Stimulated activated CD4-positive, alpha-beta T cell treated with anti-CD3 and anti-CD28 coated beads, TNF-alpha, amount 100 ng/mL, for 24 hours (primary cell): ENCODE measurements around the gene EGF.
A peak's percentile ranks its signal among the peaks of the same experiment; 100 is the strongest.
"Not testable (repeated sequence)": the region's sequence is repeated elsewhere in the genome, so short reads cannot be mapped to it uniquely, and the experiment has no call there.

ENCODE experiments used
- DNase-seq, 3 experiments: peaks; one replicate each; pipeline ENCODE4 v3.0.0-alpha.2; 2020; ENCODE audit warnings: low read depth in 3 of 3

Gene EGF

GRCh38 chr4:109915385-109916026 is 2.8 kb downstream of the EGF start:
- no peak for DNase-seq

- DNase-seq, result no peak
Measured at GRCh38 chr4:109916027-109916409, 3.3 kb downstream of the EGF start.

GRCh38 chr4:109921384-109921808 is 8.7 kb downstream of the EGF start:
- DNase-seq, result no peak

- DNase-seq, result no peak
Measured at GRCh38 chr4:109925396-109925795, 12.7 kb downstream of the EGF start.

DNA sequence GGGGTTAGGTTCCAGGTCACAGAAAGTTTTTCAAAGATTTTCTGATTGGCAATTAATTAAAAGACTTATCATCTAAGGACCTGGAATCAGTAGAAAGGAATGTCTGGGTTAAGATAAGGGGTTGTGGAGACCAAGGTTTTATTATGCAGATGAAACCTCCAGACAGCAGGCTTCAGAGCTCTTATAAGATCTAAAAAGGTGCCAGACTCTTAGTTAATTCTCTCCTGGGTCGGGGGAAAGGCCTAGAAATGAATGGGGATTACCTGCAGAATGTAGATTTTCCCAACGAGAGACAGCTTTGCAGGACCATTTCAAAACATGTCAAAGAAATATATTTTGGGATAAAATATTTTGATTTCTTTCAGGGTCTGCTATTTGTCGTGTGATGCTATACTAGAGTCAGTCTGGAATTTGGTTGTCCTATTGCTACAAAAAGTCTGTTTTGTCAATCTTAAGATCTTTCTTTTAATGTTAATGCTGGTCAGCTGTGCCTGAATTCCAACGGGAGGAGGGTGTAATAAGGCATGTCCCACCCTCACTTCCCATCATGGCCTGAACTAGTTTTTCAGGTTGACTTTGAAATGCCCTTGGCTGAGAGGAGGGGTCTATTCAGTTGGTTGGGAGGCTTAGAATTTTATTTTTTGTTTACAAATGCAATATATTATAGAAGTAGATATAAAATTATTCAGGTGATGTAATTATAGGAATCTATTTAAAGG is 15.8 kb downstream of the EGF start:
- DNase-seq, result no peak

GRCh38 chr4:109930464-109930863 is 17.8 kb downstream of the EGF start:
- DNase-seq, result no peak

- no peak for DNase-seq
Measured at GRCh38 chr4:109930872-109931271, 18.2 kb downstream of the EGF start.

DNA sequence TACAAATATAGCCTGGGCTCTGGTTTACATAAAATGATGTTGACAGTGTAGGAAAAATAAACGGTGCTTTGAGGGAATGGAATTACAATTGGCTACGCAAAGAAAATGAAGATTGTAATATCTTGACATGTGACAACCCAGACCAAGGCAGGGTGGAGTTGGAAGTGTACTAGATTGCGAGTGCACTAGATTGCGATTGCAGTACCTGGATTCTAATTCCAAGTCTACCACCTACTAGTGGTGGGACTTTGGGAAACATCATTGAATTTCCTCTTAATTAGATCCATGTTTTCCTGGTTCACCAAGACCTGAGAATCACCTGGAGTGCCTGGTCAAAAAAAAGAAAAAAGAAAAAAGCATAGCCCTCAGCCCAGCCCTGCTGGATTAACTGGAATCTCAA is 18.6 kb downstream of the EGF start:
- no peak for DNase-seq

GRCh38 chr4:109937352-109937751 is 24.7 kb downstream of the EGF start:
- not testable (repeated sequence) for DNase-seq

DNA sequence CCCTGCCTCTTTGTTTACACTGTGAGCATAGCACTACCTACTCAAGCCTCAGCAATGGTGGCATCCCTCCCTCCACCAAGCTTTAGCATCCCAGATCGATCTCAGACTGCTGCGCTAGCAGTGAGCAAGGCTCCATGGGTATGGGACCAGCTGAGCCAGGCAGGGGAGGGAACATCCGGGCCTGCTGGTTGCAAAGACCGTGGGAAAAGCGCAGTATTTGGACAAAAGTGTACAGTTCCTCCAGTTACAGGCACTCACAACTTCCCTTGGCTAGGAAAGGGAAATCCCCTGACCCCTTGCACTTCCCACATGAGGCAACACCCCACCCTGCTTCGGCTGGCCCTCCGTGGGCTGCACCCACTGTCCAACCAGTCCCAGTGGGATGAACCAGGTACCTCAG is 26.5 kb downstream of the EGF start:
- DNase-seq, result no peak

DNA sequence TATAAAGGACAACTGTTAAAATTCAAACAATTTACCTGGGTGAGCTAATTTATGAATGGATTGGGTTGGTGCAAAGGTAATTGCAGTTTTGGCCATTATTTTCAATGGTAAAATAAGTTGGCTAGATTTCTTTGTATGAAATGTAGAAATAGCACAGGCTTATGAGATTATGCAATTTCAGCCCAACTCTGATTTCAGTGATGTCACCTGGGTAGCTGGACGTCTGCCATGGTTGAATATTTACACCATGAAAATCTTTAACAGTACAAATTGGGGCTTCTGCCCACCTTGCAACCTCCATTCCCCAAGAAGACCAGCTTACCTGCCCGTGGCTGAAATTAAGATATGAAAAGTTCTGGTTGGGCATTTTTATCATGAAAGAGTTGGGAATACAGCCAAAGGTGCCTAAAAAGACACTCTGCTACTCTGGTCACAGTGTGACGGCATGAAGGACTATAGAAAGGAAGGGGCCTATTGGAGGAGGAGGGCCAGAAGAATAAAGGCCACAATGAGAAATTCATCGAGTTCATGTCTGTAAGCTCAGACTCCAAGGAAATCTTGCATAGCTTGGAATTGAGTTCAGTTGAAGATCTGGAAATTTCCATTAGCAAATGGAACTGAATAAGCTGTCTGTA is 29.7 kb downstream of the EGF start:
- no peak for DNase-seq

DNA sequence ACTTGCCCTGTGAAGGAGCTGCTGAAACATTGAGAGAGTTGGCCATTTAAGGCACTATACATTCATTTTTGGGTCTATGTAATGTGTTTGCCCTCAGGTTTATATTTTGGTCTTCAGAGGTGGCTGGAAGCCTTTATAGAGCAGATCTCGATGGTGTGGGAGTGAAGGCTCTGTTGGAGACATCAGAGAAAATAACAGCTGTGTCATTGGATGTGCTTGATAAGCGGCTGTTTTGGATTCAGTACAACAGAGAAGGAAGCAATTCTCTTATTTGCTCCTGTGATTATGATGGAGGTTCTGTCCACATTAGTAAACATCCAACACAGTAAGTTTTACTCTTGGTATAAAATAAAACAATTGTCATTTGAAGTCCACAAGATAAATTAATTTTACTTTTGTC is 31.1 kb downstream of the EGF start:
- no peak for DNase-seq

GRCh38 chr4:109944591-109944990 is 31.9 kb downstream of the EGF start:
- no peak for DNase-seq

DNA sequence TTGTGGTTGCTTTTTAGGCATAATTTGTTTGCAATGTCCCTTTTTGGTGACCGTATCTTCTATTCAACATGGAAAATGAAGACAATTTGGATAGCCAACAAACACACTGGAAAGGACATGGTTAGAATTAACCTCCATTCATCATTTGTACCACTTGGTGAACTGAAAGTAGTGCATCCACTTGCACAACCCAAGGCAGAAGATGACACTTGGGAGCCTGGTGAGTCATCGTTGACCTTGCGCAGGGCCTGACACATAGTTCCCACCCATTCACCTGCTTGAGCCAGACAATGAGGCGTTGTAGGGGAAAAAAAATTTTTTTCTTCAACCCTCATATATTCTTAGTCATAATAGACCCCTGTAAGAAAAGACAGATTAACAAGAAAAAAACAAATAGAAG is 32.4 kb downstream of the EGF start:
- DNase-seq, result peak in 1 of 3 experiments; percentile 50

DNA sequence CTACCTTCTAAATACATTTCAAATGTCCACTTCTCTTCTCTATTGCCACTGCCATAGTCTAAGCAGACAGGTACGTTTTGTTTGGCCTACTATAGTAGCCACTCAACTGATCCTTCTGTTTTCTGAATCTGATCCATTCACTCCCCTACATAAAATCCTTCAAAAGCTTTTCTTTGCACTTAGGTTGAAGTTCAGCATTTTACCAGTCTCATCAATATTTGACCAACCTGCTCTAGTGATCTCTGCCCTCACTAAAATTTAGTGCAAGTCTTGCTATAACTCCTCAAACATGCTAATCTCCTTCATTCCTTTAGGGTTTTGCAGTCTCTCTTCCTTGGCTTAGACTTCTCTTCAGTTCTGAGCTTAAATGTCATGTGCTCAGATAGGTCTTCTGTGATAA is 33.4 kb downstream of the EGF start:
- DNase-seq, result no peak

DNA sequence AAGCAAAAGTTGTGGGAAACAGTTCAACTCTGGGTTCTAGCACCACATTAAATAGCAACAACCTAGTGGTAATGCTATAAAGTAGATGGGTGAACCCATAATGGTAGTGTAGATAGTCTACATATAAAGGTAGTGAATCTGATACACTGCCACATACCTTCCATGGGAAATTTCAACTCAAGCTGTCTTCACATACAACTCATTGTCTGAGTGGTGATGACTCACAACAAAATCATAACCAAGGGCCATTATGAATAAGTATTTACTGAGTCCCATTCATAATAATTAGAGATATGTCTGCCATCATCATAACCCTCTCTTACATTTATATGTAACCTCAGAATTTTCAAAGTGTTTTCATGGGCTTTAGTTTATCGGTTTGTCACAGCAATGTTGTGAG is 34.8 kb downstream of the EGF start:
- DNase-seq, result no peak

DNA sequence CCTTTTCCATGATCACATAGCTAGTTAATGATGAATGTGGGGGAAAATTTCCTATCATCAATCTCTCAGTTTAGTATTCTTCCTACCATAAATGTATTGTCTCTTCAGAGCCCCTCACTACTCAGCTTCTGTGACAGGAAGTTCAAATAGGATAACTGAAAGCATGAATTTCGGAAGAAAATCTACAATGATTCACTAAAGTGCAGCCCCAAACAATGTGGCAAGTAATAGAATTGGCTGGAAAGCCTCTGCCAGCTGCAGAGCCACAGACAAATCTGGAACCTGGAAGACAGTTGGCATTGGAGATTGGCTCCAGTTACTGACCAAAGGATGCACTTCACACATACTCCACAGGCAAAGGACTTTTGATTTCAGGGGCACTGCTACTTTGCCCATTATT is 35.2 kb downstream of the EGF start:
- DNase-seq, result peak in 1 of 3 experiments; percentile 3

DNA sequence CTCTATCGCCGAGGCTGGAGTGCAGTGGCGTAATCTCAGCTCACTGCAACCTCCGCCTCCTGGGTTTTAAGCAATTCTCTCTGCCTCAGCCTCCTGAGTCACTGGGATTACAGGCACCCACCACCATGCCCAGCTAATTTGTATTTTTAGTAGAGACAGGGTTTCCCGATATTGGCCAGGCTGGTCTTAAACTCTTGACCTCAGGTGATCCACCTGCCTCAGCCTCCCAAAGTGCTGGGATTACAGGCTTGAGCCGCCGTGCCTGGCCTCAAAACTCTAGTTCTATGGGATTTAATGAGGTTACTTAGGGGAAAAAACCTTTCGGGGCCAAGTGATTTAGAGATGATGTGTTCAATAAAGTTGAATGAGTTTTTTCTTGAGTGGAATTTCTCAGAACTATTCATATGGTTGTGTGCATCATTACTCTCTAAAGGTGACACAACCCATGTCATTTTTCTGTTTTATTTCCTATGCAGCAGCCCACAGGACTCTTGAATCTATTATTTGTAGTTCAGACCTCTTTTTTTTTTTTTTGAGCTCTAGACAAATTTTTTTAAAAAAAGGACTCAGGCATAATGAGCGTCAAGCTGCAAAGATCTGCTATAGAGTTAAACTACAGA is 36.5 kb downstream of the EGF start:
- peak in 1 of 3 experiments; percentile 9 for DNase-seq

DNA sequence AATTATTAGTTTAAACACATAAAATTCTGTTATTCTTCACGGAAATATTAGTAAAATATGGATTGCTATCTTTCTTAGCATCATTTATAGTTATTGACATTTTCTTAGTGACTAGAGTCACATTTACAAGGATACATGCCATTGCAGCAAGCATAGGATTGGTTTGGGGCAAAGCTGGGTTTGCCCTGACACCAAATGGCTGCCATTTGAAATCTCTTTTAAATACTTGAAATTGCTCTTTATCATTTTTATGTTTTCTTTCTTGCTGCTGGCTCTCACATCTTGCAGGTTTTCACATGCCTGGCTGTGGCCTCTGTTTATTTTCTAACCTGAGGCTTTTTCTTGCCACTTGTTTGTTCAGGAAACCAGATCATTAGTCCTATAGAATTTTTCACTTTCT is 39.9 kb downstream of the EGF start:
- DNase-seq, result no peak

- no peak for DNase-seq
Measured at GRCh38 chr4:109953556-109953955, 40.9 kb downstream of the EGF start.

GRCh38 chr4:109955146-109955545 is 42.5 kb downstream of the EGF start:
- no peak for DNase-seq

GRCh38 chr4:109957227-109957626 is 44.5 kb downstream of the EGF start:
- no peak for DNase-seq

DNA sequence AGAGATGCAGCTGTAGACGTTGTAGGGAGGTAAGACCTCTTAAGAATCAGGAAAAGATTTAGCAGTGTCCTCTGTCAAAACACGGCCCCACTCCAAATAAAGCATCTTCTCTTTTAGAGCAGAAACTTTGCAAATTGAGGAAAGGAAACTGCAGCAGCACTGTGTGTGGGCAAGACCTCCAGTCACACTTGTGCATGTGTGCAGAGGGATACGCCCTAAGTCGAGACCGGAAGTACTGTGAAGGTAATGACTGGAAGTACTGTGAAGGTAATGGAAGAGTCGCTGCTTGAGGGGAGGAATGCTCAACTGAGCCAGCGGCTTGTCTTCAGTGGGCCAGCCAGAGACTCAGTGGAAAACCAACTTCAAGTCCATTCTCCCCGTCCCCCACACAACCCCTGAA is 46.5 kb downstream of the EGF start:
- DNase-seq, result no peak
